PC-3 (cell line): ENCODE data around the gene ANGPTL5.

ENCODE experiments used
- EZH2phosphoT487 ChIP-seq: fragments of 300-600 bp; sonication (generic); IDR thresholded peaks from 2 replicates; pipeline ENCODE4 v1.6.1; 2018; ENCODE audit warnings: mild to moderate bottlenecking, antibody characterized with exemption, low read length, borderline replicate concordance
- TF ChIP-seq, protein P1 (sequence below): fragments of 300-600 bp; sonication (generic); conservative IDR thresholded peaks from 2 replicates; pipeline ENCODE4 v1.5.1; 2017; ENCODE audit warnings: antibody characterized with exemption, low read depth, mild to moderate bottlenecking, low read length

DNA sequence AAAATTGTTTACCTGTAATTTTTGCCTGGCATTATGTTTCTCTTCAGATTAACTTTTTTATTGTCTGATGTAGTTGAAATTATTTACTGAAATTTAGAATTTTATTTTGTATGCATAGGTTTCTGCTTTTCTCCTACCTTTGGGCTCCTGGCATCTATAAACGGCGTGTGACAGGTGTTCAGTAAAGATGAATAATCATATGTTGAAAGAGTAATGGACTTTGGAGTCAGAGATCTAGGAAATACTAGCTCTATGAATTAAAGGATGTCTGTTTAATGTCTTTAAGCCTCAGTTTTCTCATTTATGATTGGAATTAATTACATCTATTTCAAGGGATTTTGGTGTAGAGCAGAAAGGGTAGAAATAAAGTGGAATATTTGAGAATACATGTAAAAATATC is 7.2 kb upstream of the ANGPTL5 start:
- TF ChIP-seq, protein P1, sequence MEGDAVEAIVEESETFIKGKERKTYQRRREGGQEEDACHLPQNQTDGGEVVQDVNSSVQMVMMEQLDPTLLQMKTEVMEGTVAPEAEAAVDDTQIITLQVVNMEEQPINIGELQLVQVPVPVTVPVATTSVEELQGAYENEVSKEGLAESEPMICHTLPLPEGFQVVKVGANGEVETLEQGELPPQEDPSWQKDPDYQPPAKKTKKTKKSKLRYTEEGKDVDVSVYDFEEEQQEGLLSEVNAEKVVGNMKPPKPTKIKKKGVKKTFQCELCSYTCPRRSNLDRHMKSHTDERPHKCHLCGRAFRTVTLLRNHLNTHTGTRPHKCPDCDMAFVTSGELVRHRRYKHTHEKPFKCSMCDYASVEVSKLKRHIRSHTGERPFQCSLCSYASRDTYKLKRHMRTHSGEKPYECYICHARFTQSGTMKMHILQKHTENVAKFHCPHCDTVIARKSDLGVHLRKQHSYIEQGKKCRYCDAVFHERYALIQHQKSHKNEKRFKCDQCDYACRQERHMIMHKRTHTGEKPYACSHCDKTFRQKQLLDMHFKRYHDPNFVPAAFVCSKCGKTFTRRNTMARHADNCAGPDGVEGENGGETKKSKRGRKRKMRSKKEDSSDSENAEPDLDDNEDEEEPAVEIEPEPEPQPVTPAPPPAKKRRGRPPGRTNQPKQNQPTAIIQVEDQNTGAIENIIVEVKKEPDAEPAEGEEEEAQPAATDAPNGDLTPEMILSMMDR: no peak
- TF ChIP-seq EZH2phosphoT487: no peak
